NB4 (cell line): Measurements from ENCODE around the gene CHRDL1.

Experiments
- DNase-seq: peaks from one replicate; pipeline ENCODE4 v3.0.0; 2010; ENCODE audit warnings: low read depth
- H3K4me3 ChIP-seq: one replicate; pipeline ENCODE4 v1.5.1; 2011; ENCODE audit warnings: mild to moderate bottlenecking, low read depth, low read length, moderate library complexity
- CTCF ChIP-seq: IDR thresholded peaks from one replicate; pipeline ENCODE4 v1.5.1; 2012; ENCODE audit warnings: low read depth, low read length
- MYC ChIP-seq: IDR thresholded peaks from 2 replicates; pipeline ENCODE4 v1.6.1; 2011; ENCODE audit warnings: low read depth, low read length
- POLR2A ChIP-seq: IDR thresholded peaks from 2 replicates; pipeline ENCODE4 v1.6.1; 2011; ENCODE audit warnings: mild to moderate bottlenecking; ENCODE audit not compliant: insufficient read length; ENCODE audit errors: extremely low read depth
- TF ChIP-seq, protein P1 (sequence below): IDR thresholded peaks from 2 replicates; pipeline ENCODE4 v1.6.1; 2011; ENCODE audit warnings: low read depth, low read length

The CHRDL1 gene

GRCh38 chrX:110713666-110714065 lies 82.0 kb downstream of the CHRDL1 start:
- no peak for DNase-seq
- TF ChIP-seq MYC = no peak
- TF ChIP-seq CTCF = no peak
- TF ChIP-seq, protein P1, sequence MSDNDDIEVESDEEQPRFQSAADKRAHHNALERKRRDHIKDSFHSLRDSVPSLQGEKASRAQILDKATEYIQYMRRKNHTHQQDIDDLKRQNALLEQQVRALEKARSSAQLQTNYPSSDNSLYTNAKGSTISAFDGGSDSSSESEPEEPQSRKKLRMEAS = no peak
- TF ChIP-seq POLR2A = no peak
- no peak overlapping the region for H3K4me3 ChIP-seq

DNA sequence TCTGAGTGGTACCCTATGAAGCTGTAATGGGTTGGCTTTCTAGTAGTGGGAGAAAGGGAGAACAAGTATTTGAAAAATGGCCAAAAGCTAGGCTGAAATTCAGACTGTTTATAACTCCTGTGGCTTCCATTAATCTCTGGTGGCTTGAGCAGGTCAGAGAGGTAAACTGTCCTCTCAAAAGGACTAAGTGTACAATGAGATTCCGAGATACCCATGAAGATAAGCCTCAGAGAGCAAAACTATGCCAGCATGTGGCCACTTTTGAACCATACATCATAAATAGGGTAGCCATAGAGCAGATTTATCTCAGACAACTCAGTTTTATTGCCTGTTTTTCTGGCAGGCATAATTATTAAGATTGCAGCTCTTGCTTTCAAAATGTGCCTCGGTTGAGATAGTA lies 89.2 kb downstream of the CHRDL1 start:
- H3K4me3 ChIP-seq = no peak overlapping the region
- no peak for TF ChIP-seq POLR2A
- no peak for TF ChIP-seq CTCF
- TF ChIP-seq MYC = no peak
- TF ChIP-seq, protein P1 = no peak
- no peak for DNase-seq

DNA sequence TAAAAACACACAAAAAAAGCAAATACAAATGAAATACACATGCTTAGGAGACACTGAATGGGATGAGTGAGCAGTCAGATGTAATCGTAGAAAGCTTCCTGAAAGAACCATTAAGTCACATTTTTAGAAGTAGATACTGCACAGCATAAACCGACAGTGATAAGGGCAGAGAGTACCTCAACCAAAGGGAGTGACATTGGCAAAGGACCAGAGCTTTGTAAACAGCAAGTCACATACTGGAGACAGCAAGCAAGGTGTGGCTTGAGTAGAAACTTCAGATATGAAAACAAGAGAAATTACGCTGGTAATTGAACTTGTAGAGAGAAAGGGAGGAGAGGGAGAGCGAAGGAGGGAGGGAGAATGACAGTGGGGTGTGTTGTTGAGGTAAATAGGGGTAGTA lies 92.0 kb downstream of the CHRDL1 start:
- TF ChIP-seq MYC (no peak), POLR2A (no peak), CTCF (no peak)
- TF ChIP-seq, protein P1 = no peak
- no peak overlapping the region for H3K4me3 ChIP-seq

GRCh38 chrX:110699109-110699508 lies 96.5 kb downstream of the CHRDL1 start:
- no peak overlapping the region for H3K4me3 ChIP-seq
- DNase-seq = no peak
- no peak for TF ChIP-seq CTCF
- TF ChIP-seq POLR2A = no peak
- no peak for TF ChIP-seq MYC
- TF ChIP-seq, protein P1 = no peak

More for the DNA sequence above, 92.0 kb downstream of the CHRDL1 start:
- DNase-seq = no peak

DNA sequence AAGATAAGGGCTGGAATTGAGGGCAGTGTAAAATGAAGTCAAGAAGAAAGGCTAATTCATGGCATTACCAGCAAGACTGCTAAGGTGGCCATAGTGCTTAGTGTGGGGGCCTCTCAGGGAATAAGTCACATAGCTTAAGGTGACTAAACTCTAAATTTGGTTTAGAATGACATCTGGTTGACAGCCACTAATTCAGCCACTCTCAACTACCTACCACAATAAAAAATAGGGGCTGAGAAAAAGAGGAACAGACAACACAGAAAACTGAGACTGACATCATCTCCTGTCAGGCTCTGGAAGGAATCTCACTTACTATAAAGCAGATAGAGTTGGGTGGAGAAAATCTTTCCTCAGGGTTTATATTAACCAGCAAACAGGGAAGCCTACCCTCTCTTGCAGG lies 96.9 kb downstream of the CHRDL1 start:
- TF ChIP-seq CTCF = no peak
- TF ChIP-seq MYC = no peak
- no peak for TF ChIP-seq POLR2A
- TF ChIP-seq, protein P1 = no peak
- no peak overlapping the region for H3K4me3 ChIP-seq
- no peak for DNase-seq

DNA sequence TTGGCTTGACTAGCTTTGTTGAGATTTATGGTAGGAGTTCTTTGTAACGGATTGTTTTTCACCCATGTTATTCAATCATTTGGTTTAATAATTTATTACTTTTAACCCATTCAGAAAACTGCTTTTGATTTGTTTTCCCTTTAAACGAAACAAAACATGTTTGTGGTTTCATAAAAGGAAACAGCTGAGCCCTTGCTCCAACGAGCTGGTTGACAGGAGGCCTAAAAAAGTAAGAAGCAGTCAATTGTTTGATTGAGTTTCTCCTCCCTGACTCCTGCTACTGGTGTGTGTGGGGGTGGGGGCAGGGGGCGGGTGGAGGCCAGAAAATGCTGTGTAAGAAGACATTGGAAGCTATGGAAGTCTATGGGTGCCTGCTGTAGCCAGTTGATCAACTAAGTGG lies 102.8 kb downstream of the CHRDL1 start:
- DNase-seq = no peak
- TF ChIP-seq CTCF (no peak), POLR2A (no peak), MYC (no peak)
- TF ChIP-seq, protein P1 = no peak
- H3K4me3 ChIP-seq = no peak overlapping the region
